GM12892 (cell line): Measurements from ENCODE around the gene LPGAT1.

Experiments used
- POLR2A ChIP-seq: IDR thresholded peaks from 2 replicates; pipeline ENCODE4 v1.6.1; 2011; ENCODE audit warnings: low read depth, low read length, control low read depth
- POLR2AphosphoS5 ChIP-seq: IDR thresholded peaks from 2 replicates; pipeline ENCODE4 v1.6.1; 2011; ENCODE audit warnings: low read depth, low read length, control low read depth

- TF ChIP-seq POLR2AphosphoS5 (no peak), POLR2A (no peak)
Observed at GRCh38 chr1:211876851-211877590, 46.5 kb upstream of the LPGAT1 start.
